HG02943 (cell line): ENCODE measurements around the gene LIPF.
"Not testable (repeated sequence)": the region's sequence is repeated elsewhere in the genome, so short reads cannot be mapped to it uniquely, and the experiment has no call there.

Experiments used
- ATAC-seq: cut with Tn5 transposase; IDR thresholded peaks from one replicate; pipeline ENCODE4 v1.9.1; 2021; ENCODE audit warnings: mild to moderate bottlenecking, low read depth, moderate library complexity; ENCODE audit not compliant: unreplicated experiment

The LIPF gene

GRCh38 chr10:88664142-88664541, at the start of gene LIPF:
Gene LIPF (plus strand): TSS chr10:88664442. CDS start chr10:88667298, 2,856 bp downstream.
- ATAC-seq, result no peak

GRCh38 chr10:88616250-88616977, 47.8 kb upstream of the LIPF start:
- ATAC-seq, result no peak

- no peak for ATAC-seq
These were observed 46.4 kb upstream of the LIPF start for GRCh38 chr10:88617772-88618300.

GRCh38 chr10:88618496-88618895, 45.7 kb upstream of the LIPF start:
- no peak for ATAC-seq

- ATAC-seq, result no peak
These were observed 43.8 kb upstream of the LIPF start for GRCh38 chr10:88620441-88620840.

- no peak for ATAC-seq
These were observed 40.4 kb upstream of the LIPF start for GRCh38 chr10:88623835-88624234.

GRCh38 chr10:88624840-88625239, 39.4 kb upstream of the LIPF start:
- no peak for ATAC-seq

- no peak for ATAC-seq
These were observed 24.1 kb upstream of the LIPF start for GRCh38 chr10:88640186-88640585.

GRCh38 chr10:88642209-88642608, 22.0 kb upstream of the LIPF start:
- no peak for ATAC-seq

- no peak for ATAC-seq
These were observed 21.3 kb upstream of the LIPF start for GRCh38 chr10:88642963-88643362.

- ATAC-seq, result no peak
These were observed 17.1 kb upstream of the LIPF start for GRCh38 chr10:88647061-88647615.

GRCh38 chr10:88651101-88651551, 13.1 kb upstream of the LIPF start:
- no peak for ATAC-seq

- no peak for ATAC-seq
These were observed 11.6 kb upstream of the LIPF start for GRCh38 chr10:88652616-88653015.

GRCh38 chr10:88657901-88658300, 6.3 kb upstream of the LIPF start:
- no peak for ATAC-seq

- ATAC-seq, result no peak
These were observed 4.3 kb upstream of the LIPF start for GRCh38 chr10:88659725-88660597.

GRCh38 chr10:88660598-88660884, 3.7 kb upstream of the LIPF start:
- no peak for ATAC-seq

GRCh38 chr10:88661018-88661417, 3.2 kb upstream of the LIPF start:
- ATAC-seq, result no peak

- no peak for ATAC-seq
These were observed 2.7 kb upstream of the LIPF start for GRCh38 chr10:88661577-88661976.

GRCh38 chr10:88663153-88663552, 1.1 kb upstream of the LIPF start:
- not testable (repeated sequence) for ATAC-seq

GRCh38 chr10:88668465-88668864, 4.2 kb downstream of the LIPF start:
- ATAC-seq, result no peak

GRCh38 chr10:88670497-88670896, 6.3 kb downstream of the LIPF start:
- ATAC-seq, result no peak
